ENCODE measurements around the gene TBC1D8. TPM values are rescaled to one million over a fixed set of nuclear protein-coding genes. Genes with fewer than 3 reads are reported as not detected.

The TBC1D8 gene
- total RNA-seq, 1 experiment from 2014 or later, result 51.7 TPM

DNA sequence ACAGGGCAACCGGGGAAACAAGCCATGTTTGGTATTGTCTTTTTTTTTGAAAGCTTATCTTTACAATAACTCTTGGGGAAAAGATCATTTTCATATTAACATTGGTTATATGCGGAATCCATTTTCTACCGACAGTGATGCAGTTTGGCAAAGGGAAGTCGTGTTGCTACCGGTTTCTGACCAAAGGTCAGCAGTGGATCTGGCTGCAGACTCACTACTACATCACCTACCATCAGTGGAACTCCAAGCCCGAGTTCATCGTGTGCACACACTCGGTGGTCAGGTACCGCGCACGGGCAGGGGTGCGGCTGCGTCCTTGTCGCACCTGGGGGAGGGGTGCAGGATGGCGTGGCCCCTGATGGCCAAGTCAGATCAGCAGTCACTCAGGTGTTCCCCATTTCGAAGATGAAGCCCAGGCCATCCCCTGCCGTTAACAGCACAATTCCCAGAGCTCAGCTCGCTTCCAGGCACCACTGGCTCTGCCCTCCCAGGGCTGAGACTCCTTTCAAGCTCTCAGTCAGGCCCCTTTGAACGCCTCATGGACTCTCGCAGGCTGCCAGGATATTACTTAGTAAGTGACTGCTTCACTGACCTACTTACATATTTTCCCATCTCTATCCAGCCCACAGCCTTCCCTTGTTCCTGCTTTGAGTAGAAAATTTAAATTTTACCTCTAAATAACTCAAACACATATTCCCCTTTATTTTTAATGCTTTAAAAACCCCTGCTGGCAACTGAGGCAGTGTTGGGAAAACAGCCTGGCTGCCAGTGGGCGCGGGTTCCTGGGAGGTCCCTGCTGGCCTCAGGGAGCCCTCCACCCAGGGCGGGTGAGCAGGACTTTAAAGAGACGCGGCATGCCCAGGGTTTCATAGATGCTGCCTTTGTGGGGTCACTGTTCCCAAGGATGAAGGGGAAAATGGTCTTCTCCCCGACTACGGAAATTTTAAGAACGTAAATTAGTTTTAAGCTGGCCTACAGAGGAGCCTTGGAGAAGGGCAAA, 182.7 kb downstream of the TBC1D8 start (continued):
- TF ChIP-seq, protein P1, sequence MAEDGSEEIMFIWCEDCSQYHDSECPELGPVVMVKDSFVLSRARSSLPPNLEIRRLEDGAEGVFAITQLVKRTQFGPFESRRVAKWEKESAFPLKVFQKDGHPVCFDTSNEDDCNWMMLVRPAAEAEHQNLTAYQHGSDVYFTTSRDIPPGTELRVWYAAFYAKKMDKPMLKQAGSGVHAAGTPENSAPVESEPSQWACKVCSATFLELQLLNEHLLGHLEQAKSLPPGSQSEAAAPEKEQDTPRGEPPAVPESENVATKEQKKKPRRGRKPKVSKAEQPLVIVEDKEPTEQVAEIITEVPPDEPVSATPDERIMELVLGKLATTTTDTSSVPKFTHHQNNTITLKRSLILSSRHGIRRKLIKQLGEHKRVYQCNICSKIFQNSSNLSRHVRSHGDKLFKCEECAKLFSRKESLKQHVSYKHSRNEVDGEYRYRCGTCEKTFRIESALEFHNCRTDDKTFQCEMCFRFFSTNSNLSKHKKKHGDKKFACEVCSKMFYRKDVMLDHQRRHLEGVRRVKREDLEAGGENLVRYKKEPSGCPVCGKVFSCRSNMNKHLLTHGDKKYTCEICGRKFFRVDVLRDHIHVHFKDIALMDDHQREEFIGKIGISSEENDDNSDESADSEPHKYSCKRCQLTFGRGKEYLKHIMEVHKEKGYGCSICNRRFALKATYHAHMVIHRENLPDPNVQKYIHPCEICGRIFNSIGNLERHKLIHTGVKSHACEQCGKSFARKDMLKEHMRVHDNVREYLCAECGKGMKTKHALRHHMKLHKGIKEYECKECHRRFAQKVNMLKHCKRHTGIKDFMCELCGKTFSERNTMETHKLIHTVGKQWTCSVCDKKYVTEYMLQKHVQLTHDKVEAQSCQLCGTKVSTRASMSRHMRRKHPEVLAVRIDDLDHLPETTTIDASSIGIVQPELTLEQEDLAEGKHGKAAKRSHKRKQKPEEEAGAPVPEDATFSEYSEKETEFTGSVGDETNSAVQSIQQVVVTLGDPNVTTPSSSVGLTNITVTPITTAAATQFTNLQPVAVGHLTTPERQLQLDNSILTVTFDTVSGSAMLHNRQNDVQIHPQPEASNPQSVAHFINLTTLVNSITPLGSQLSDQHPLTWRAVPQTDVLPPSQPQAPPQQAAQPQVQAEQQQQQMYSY (CRISPR knock-in tag; IDR thresholded peaks at IDR 0.05), result no peak
- TF ChIP-seq ZNF263 (CRISPR knock-in tag; IDR thresholded peaks at IDR 0.05; ENCODE audit: low read depth) (no peak), ZNF232 (CRISPR knock-in tag; IDR thresholded peaks at IDR 0.05) (no peak)
- TF ChIP-seq, protein P2, sequence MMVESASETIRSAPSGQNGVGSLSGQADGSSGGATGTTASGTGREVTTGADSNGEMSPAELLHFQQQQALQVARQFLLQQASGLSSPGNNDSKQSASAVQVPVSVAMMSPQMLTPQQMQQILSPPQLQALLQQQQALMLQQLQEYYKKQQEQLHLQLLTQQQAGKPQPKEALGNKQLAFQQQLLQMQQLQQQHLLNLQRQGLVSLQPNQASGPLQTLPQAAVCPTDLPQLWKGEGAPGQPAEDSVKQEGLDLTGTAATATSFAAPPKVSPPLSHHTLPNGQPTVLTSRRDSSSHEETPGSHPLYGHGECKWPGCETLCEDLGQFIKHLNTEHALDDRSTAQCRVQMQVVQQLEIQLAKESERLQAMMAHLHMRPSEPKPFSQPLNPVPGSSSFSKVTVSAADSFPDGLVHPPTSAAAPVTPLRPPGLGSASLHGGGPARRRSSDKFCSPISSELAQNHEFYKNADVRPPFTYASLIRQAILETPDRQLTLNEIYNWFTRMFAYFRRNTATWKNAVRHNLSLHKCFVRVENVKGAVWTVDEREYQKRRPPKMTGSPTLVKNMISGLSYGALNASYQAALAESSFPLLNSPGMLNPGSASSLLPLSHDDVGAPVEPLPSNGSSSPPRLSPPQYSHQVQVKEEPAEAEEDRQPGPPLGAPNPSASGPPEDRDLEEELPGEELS (CRISPR knock-in tag; IDR thresholded peaks at IDR 0.05), result no peak
- TF ChIP-seq, protein P3, sequence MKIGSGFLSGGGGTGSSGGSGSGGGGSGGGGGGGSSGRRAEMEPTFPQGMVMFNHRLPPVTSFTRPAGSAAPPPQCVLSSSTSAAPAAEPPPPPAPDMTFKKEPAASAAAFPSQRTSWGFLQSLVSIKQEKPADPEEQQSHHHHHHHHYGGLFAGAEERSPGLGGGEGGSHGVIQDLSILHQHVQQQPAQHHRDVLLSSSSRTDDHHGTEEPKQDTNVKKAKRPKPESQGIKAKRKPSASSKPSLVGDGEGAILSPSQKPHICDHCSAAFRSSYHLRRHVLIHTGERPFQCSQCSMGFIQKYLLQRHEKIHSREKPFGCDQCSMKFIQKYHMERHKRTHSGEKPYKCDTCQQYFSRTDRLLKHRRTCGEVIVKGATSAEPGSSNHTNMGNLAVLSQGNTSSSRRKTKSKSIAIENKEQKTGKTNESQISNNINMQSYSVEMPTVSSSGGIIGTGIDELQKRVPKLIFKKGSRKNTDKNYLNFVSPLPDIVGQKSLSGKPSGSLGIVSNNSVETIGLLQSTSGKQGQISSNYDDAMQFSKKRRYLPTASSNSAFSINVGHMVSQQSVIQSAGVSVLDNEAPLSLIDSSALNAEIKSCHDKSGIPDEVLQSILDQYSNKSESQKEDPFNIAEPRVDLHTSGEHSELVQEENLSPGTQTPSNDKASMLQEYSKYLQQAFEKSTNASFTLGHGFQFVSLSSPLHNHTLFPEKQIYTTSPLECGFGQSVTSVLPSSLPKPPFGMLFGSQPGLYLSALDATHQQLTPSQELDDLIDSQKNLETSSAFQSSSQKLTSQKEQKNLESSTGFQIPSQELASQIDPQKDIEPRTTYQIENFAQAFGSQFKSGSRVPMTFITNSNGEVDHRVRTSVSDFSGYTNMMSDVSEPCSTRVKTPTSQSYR (CRISPR knock-in tag; IDR thresholded peaks at IDR 0.05), result no peak
- TF ChIP-seq, protein P4, sequence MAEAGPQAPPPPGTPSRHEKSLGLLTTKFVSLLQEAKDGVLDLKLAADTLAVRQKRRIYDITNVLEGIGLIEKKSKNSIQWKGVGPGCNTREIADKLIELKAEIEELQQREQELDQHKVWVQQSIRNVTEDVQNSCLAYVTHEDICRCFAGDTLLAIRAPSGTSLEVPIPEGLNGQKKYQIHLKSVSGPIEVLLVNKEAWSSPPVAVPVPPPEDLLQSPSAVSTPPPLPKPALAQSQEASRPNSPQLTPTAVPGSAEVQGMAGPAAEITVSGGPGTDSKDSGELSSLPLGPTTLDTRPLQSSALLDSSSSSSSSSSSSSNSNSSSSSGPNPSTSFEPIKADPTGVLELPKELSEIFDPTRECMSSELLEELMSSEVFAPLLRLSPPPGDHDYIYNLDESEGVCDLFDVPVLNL (CRISPR knock-in tag; IDR thresholded peaks at IDR 0.05; ENCODE audit: borderline replicate concordance, low read depth), result no peak

DNA sequence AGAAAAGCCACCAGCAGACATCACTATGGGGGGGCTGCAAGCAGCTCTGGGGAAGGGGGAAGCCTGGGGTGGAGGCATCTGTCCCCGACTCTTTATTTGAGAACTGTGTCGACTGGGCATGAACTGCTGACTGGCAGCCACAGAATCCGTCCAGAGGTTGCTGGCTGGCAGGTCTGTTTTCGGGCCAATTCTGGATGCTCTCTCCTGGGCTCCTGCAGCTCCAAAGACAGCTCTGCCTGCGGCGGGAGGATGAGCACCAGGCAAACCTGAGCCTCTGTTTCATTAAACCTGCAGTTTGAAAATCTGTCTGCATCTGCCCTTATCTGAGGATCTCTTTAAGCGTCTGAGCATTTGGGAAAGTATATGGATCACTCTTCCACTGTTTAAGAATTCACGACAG, 183.5 kb downstream of the TBC1D8 start:
- Mint-ChIP-seq H3K4me3 (no peak overlapping the region), H3K4me1 (peaks cover 3% of the 10 kb centered on the region; the same call in 1 of the 2 replicates), H3K36me3 (no peaks in the 10 kb centered on the region), H3K27ac (no peak overlapping the region), H3K27me3 (ENCODE audit: low read depth) (no peaks in the 10 kb centered on the region), H3K9me3 (no peaks in the 10 kb centered on the region)
- ATAC-seq (no peak), DNase-seq (ENCODE audit: low spot score) (no peak)
- ChIA-PET POLR2A (no interaction called here), CTCF (interaction anchor here (0.6 to 0.9 kb wide), 2 partner anchors 361 to 1159 kb away, joined by 4 read pairs; no protein-coding TSS in a partner anchor)
- TF ChIP-seq, protein P5, sequence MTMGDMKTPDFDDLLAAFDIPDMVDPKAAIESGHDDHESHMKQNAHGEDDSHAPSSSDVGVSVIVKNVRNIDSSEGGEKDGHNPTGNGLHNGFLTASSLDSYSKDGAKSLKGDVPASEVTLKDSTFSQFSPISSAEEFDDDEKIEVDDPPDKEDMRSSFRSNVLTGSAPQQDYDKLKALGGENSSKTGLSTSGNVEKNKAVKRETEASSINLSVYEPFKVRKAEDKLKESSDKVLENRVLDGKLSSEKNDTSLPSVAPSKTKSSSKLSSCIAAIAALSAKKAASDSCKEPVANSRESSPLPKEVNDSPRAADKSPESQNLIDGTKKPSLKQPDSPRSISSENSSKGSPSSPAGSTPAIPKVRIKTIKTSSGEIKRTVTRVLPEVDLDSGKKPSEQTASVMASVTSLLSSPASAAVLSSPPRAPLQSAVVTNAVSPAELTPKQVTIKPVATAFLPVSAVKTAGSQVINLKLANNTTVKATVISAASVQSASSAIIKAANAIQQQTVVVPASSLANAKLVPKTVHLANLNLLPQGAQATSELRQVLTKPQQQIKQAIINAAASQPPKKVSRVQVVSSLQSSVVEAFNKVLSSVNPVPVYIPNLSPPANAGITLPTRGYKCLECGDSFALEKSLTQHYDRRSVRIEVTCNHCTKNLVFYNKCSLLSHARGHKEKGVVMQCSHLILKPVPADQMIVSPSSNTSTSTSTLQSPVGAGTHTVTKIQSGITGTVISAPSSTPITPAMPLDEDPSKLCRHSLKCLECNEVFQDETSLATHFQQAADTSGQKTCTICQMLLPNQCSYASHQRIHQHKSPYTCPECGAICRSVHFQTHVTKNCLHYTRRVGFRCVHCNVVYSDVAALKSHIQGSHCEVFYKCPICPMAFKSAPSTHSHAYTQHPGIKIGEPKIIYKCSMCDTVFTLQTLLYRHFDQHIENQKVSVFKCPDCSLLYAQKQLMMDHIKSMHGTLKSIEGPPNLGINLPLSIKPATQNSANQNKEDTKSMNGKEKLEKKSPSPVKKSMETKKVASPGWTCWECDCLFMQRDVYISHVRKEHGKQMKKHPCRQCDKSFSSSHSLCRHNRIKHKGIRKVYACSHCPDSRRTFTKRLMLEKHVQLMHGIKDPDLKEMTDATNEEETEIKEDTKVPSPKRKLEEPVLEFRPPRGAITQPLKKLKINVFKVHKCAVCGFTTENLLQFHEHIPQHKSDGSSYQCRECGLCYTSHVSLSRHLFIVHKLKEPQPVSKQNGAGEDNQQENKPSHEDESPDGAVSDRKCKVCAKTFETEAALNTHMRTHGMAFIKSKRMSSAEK (CRISPR knock-in tag; IDR thresholded peaks at IDR 0.05; ENCODE audit: borderline replicate concordance), result no peak
- TF ChIP-seq, protein P4 (CRISPR knock-in tag; IDR thresholded peaks at IDR 0.05; ENCODE audit: borderline replicate concordance, low read depth), result no peak
- TF ChIP-seq, protein P6, sequence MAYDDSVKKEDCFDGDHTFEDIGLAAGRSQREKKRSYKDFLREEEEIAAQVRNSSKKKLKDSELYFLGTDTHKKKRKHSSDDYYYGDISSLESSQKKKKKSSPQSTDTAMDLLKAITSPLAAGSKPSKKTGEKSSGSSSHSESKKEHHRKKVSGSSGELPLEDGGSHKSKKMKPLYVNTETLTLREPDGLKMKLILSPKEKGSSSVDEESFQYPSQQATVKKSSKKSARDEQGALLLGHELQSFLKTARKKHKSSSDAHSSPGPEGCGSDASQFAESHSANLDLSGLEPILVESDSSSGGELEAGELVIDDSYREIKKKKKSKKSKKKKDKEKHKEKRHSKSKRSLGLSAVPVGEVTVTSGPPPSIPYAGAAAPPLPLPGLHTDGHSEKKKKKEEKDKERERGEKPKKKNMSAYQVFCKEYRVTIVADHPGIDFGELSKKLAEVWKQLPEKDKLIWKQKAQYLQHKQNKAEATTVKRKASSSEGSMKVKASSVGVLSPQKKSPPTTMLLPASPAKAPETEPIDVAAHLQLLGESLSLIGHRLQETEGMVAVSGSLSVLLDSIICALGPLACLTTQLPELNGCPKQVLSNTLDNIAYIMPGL (CRISPR knock-in tag; IDR thresholded peaks at IDR 0.05), result no peak
- TF ChIP-seq GRHL2 (CRISPR knock-in tag; IDR thresholded peaks at IDR 0.05; ENCODE audit: insufficient replicate concordance, severe bottlenecking) (no peak), RELA (CRISPR knock-in tag; IDR thresholded peaks at IDR 0.05; ENCODE audit: borderline replicate concordance) (no peak), PRRX2 (CRISPR knock-in tag; IDR thresholded peaks at IDR 0.05) (no peak), ZBTB21 (CRISPR knock-in tag; IDR thresholded peaks at IDR 0.05; ENCODE audit: borderline replicate concordance) (no peak)
- TF ChIP-seq, protein P7, sequence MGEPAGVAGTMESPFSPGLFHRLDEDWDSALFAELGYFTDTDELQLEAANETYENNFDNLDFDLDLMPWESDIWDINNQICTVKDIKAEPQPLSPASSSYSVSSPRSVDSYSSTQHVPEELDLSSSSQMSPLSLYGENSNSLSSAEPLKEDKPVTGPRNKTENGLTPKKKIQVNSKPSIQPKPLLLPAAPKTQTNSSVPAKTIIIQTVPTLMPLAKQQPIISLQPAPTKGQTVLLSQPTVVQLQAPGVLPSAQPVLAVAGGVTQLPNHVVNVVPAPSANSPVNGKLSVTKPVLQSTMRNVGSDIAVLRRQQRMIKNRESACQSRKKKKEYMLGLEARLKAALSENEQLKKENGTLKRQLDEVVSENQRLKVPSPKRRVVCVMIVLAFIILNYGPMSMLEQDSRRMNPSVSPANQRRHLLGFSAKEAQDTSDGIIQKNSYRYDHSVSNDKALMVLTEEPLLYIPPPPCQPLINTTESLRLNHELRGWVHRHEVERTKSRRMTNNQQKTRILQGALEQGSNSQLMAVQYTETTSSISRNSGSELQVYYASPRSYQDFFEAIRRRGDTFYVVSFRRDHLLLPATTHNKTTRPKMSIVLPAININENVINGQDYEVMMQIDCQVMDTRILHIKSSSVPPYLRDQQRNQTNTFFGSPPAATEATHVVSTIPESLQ (CRISPR knock-in tag; IDR thresholded peaks at IDR 0.05), result no peak
